HepG2 (cell line): ENCODE data around the gene LIME1. TPM values are rescaled to one million over a fixed set of nuclear protein-coding genes. Genes with fewer than 3 reads are reported as not detected.

Experiments
- ETS1 ChIP-seq: sonication (generic); formaldehyde crosslinking; IDR thresholded peaks from 2 replicates; pipeline ENCODE4 v1.4.0; 2020; ENCODE audit warnings: missing genetic modification reagents
- FOXP1 ChIP-seq, 2 experiments: fragments of 450-650 bp in 1 of 2; IDR thresholded peaks; 2 replicates each; pipeline ENCODE4 v1.6.1; 2017 to 2018; ENCODE audit warnings: antibody characterized with exemption in 1 of 2
- MLXIP ChIP-seq: sonication (generic); formaldehyde crosslinking; IDR thresholded peaks from 2 replicates; pipeline ENCODE4 v1.9.0; 2021; ENCODE audit warnings: missing genetic modification reagents, borderline replicate concordance
- ONECUT2 ChIP-seq: sonication (generic); formaldehyde crosslinking; IDR thresholded peaks from 2 replicates; pipeline ENCODE4 v1.4.0; 2020; ENCODE audit warnings: missing genetic modification reagents
- ZFAT ChIP-seq: sonication (generic); formaldehyde crosslinking; conservative IDR thresholded peaks from 2 replicates; pipeline ENCODE4 v1.8.1; 2023; ENCODE audit warnings: missing genetic modification reagents, inconsistent platforms
- ZFP82 ChIP-seq: sonication (generic); formaldehyde crosslinking; IDR thresholded peaks from 2 replicates; pipeline ENCODE4 v1.5.1; 2020; ENCODE audit warnings: mild to moderate bottlenecking, missing genetic modification reagents, borderline replicate concordance
- ZNF142 ChIP-seq: sonication (generic); formaldehyde crosslinking; IDR thresholded peaks from 2 replicates; pipeline ENCODE4 v1.4.0; 2020; ENCODE audit warnings: missing genetic modification reagents
- ZNF770 ChIP-seq: sonication (generic); formaldehyde crosslinking; IDR thresholded peaks from 2 replicates; pipeline ENCODE4 v1.5.0; 2020; ENCODE audit warnings: mild to moderate bottlenecking, missing genetic modification reagents
- polyA plus RNA-seq, 8 experiments: library from polyadenylated mRNA; depleted of rRNA in 3 of 8; stranded (reverse) in 7 of 8; unstranded in 1 of 8; fragments of >200 nt; fragmentation: Illumina TruSeq in 4 of 8; extraction: Trizol in 4 of 8; gene quantifications; 2 replicates each; pipeline versions ENCODE4 v1.2.1 to v1.2.3, GENCODE V29; 2011 to 2016; ENCODE audit warnings: low read depth in 4 of 8, missing spikeins in 1 of 8, mixed read lengths in 1 of 8; ENCODE audit not compliant: insufficient read depth in 1 of 8
- total RNA-seq, 5 experiments: library from RNA; depleted of rRNA; stranded (reverse); fragments of >200 nt; fragmentation: Illumina TruSeq; extraction: Trizol; gene quantifications; 2 replicates each; pipeline ENCODE4 v1.2.3, GENCODE V29; 2016; ENCODE audit warnings: low read depth in 1 of 5

The LIME1 gene
- total and polyA plus RNA-seq, 2 of the 13 experiments (the other 11 are each of a cell fraction or from before 2014, with no cell fraction given), result 13.0 to 61.5 TPM

- TF ChIP-seq MLXIP (no peak), ZFAT (CRISPR knock-in tag) (no peak), ETS1 (CRISPR knock-in tag) (no peak), ZNF770 (CRISPR knock-in tag) (no peak), FOXP1 (IDR thresholded peaks at IDR 0.05) (no peak), FOXP1 (CRISPR knock-in tag; IDR thresholded peaks at IDR 0.05) (0 out of 2 replicates have a peak, but pooled peaks have one; percentile 15), ONECUT2 (CRISPR knock-in tag) (no peak), ZNF142 (CRISPR knock-in tag) (no peak), ZFP82 (no peak)
Measured at GRCh38 chr20:63765082-63765873, 28.8 kb downstream of the LIME1 start (continued).
